ENCODE measurements around the gene RNF17.

RNF17 gene

DNA sequence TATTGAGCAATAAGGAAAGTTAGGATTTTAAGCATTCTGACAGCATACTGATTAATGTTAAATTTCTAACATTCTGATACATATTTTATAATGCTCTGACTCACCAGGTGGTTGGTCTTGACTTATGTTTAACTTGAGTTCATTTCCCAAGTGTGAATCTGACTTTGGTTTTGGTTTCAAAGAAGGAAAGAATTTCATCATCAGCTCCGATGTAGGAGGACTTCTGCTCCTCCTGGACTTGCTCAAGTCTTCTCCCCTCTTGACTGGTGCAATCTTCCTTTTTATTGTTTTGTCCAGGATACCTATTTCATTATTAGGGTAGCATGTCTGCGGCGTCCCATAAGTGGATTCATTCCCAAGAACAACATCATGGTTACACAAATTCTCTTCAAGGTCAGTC is 141.3 kb downstream of the RNF17 start:
- DNase-seq = peak; percentile 58

GRCh38 chr13:24906268-24906667 is 142.3 kb downstream of the RNF17 start:
- DNase-seq = no peak

DNA sequence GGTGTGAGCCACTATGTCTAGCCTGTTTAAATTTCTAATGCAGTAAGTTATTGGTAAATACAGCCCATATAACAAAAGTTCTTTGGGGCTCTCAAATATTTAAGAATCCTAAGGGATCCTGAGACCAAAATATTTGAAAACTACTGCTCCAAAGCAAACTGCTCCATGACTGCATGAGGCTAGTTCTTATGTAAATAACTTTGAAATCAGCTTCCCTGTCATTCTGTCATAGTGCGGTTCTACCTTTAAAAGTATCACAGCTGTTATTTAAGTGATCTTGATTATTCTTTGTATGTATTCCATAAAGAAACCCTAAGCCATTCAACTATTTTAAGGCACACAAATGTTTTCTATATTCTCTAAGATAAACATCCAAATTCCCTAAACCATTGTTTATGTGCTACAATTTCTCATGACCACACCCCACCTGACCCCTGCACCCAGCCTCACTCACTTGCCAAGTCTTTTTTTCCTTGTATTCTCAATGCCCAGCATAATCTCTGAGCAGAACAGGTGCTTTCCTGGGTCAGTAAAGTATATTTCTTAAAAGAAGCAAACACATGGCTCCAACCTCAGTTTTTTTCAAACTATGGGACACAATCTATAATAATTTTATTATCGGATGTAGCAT is 146.6 kb downstream of the RNF17 start:
- no peak for DNase-seq

DNA sequence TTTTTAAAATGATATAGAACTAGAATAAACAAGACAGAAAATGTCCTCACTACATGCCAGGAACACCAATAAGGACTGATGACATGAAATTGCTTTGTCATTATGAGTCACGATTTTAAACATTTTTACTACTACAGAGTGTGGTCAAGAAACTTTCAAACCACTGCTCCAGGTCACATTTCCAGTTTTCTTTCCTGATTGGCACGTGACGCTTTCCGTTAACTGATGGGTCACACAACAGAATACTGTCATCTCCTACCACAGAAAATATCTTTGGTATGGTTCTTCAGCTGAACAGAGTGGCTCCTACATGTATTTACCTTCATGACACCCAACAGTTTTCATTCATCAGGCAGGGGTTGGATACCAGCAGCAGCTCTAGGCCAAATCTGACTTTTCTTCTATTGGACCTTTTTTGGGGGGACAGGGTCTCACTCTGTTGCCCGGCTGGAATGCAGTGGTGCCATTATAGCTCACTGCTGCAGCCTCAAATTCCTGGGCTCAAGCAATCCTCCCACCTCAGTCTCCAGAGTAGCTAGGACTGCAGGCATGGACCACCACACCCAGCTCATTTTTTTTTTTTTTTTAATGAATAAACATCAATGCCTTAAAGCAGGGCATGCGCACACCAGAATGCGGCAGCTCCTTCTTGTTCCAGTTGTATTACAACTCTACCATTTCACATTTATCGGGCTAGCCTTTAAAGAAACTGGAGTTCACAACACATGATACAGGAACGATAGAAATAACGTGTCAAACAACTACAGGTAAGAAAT is 147.4 kb downstream of the RNF17 start:
- DNase-seq = peak; percentile 20

DNA sequence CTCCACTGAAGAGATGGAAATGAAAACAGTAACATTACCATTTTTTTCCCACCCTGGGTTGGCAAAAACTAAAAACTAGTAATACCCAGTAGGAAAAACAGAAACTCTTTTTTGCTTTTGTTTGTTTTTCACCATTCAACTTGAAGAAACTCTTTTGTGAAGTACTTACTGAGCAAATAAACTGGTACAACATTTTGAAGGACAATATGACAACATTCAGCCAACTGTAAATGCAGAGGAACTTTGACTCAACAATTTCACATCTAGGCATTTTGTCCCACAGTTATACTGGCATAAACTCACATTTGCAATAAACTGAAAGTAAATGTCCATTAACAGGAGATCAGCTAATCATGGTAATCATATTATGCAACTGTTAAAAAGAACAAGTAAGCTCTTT is 152.5 kb downstream of the RNF17 start:
- DNase-seq = no peak

DNA sequence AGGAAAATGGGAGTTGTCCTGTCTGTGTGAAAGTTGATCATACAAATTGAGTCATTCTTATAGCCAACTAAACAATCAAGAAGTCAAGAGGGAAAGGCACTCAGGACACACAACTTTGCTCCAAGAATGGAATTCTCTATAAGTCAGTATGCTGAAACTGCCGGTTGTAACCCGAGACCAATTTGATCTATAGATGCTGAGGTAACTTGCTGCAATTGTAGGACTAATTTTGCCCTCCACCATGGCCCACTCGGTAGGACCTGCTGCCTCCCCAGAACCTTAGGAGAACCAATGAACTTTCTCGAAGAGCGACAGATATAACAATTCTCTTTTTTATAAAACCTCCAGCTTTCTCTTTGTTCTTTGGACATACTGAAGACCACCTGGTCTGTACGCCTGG is 157.0 kb downstream of the RNF17 start:
- peak; percentile 9 for DNase-seq

DNA sequence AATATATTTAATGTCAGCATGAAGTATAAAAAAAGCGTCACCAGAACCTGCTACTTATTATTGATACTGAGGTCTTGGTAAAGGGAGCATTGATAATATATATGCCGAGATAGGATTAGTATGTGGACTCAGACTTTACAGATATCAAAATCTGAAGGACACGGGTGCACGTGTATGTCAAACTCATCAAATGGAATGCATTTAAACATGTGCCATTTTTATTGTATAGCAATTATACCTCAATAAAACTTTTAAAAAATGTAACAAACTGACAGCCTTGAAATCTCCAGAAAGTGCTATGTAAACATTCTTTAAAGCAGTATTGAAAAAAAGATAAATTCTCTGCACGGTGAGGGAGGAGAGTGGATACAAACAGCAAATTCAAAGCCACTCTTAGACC is 157.9 kb downstream of the RNF17 start:
- no peak for DNase-seq

GRCh38 chr13:24922387-24922744 is 158.4 kb downstream of the RNF17 start:
- peak; percentile 13 for DNase-seq

GRCh38 chr13:24922745-24923591 is 159.0 kb downstream of the RNF17 start:
- peak; percentile 98 for DNase-seq

- DNase-seq = no peak
Observed at GRCh38 chr13:24925318-24926231, 161.6 kb downstream of the RNF17 start.

DNA sequence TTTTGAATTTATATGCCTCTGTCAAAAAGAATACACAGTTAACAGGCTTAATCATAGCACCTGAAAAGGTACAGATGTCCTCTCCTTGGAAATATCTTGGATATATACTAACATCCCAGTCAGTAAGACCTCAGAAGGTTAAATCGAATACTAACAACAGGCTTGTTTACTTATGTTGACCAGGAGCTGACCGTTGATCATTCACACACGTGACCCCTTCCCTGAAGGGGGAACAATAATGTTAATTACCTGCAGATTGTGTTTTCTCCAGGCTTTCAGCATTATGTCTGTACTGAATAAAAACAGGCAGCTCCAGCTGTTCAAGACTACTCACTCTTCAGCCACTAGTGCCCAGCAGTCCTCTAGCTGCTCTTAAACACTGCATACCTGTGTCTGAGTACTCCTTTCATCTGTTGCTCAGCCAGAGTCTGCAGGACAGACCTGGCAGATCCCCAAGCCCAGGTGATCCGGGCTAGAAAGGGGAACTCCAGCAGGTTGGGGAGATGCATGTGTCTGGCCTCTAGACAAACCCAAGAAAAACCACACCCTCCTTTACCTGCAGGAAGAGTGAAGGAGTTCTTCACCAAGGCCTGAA is 163.9 kb downstream of the RNF17 start:
- DNase-seq = no peak

DNA sequence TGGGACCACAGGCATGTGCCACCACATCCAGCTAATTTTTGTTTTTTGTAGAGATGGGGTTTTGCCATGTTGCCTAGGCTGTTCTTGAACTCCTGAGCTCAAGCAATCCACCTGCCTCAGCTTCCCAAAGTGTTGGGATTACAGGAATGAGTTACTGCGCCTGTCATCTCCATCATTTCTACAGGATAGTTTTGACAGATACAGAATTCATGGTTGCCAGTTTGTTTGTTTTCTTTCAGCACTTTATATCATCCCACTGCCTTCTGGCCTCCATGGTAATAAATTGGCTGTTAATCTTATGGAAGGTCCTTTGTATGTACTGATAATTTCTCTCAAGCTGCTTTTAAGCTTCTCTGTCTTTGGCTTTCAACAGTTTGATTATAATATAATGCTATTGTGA is 165.2 kb downstream of the RNF17 start:
- no peak for DNase-seq
